Esophagus muscularis mucosa (tissue), 4 donors: Measurements from ENCODE around the gene SMIM14.

Experiments
- CTCF ChIP-seq, 3 experiments: fragments of 200-600 bp in 2 of 3; fragments of 450-650 bp in 1 of 3; sonication (generic) in 2 of 3; IDR thresholded peaks; one replicate each; pipeline ENCODE4 v1.5.1; 2017 to 2019; ENCODE audit warnings: antibody characterized with exemption in 3 of 3, mild to moderate bottlenecking in 2 of 3, moderate library complexity in 1 of 3
- EP300 ChIP-seq: sonication (generic); formaldehyde crosslinking; IDR thresholded peaks from one replicate; pipeline ENCODE4 v1.6.1; 2017; ENCODE audit warnings: antibody characterized with exemption
- POLR2A ChIP-seq: fragments of 450-650 bp; IDR thresholded peaks from one replicate; pipeline ENCODE4 v1.6.1; 2017; ENCODE audit warnings: antibody characterized with exemption, moderate library complexity, mild to moderate bottlenecking, low read depth
- POLR2AphosphoS5 ChIP-seq, 2 donors: sonication (generic); formaldehyde crosslinking; IDR thresholded peaks; one replicate each; pipeline ENCODE4 v1.6.1; 2017; ENCODE audit warnings: antibody characterized with exemption in 2 of 2

DNA sequence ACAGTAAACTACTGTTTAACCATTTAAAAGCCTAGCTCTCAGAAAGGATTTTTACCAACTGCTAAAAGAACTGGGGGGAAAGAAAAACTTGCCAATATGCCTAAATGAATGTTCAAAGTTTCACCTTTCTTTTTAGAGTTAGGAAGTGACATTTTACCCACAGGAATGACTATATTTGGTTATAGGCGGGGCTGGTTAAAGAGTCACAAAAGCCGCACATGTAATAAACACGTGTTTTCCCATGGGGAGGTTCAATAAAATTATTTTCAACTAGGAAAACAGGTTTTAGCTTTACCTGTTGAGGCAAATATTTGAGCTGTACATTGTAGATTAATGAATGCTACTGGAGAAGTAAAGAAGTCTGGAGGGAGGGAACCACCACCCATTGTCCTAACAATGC, 69.9 kb downstream of the SMIM14 start:
- TF ChIP-seq POLR2A: no peak
- TF ChIP-seq CTCF (IDR thresholded peaks at IDR 0.05): no peak
- no peak for TF ChIP-seq POLR2AphosphoS5 (IDR thresholded peaks at IDR 0.05)
- no peak for TF ChIP-seq EP300
